ENCODE data around the gene DBNDD1.

- TF ChIP-seq CTCF (conservative IDR thresholded peaks at IDR 0.05) (no peak), EZH2 (IDR thresholded peaks at IDR 0.05; ENCODE audit: low read depth) (no peak)
Observed at GRCh38 chr16:90046971-90047713, 27.9 kb upstream of the DBNDD1 start.
